ENCODE data around the gene ATP6V0B.

ATP6V0B gene

GRCh38 chr1:43944860-43945259 lies 29.9 kb upstream of the ATP6V0B start:
- in situ Hi-C loops (cut with HindIII; ENCODE audit: low sequenced_read_pairs) = loop anchor here (25.0 kb wide), 1 partner anchor 708 kb away; no protein-coding TSS in a partner anchor

- in situ Hi-C loops (cut with HindIII; ENCODE audit: low sequenced_read_pairs) = loop anchor here (25.0 kb wide), 1 partner anchor 708 kb away; no protein-coding TSS in a partner anchor
Observed at GRCh38 chr1:43945674-43946235, 29.0 kb upstream of the ATP6V0B start.

GRCh38 chr1:43946236-43947060 lies 28.3 kb upstream of the ATP6V0B start, which contains the start of gene IPO13:
Gene IPO13 (plus strand): TSS chr1:43946950. CDS start chr1:43947601, 651 bp downstream.
- in situ Hi-C loops (cut with HindIII; ENCODE audit: low sequenced_read_pairs) = loop anchor here (25.0 kb wide), 1 partner anchor 709 kb away; no protein-coding TSS in a partner anchor

GRCh38 chr1:43947061-43947873 lies 27.5 kb upstream of the ATP6V0B start:
- in situ Hi-C loops (cut with HindIII; ENCODE audit: low sequenced_read_pairs) = loop anchor here (25.0 kb wide), 1 partner anchor 710 kb away; no protein-coding TSS in a partner anchor

GRCh38 chr1:43947874-43948437 lies 26.8 kb upstream of the ATP6V0B start:
- in situ Hi-C loops (cut with HindIII; ENCODE audit: low sequenced_read_pairs) = loop anchor here (25.0 kb wide), 1 partner anchor 711 kb away; no protein-coding TSS in a partner anchor

- in situ Hi-C loops (cut with HindIII; ENCODE audit: low sequenced_read_pairs) = loop anchor here (5.0 to 25.0 kb wide), 2 partner anchors 43 to 712 kb away; partner anchors contain the start of gene CCDC24
Observed at GRCh38 chr1:43949678-43950077, 25.1 kb upstream of the ATP6V0B start.

GRCh38 chr1:43951021-43951985 lies 23.5 kb upstream of the ATP6V0B start:
- in situ Hi-C loops (cut with HindIII; ENCODE audit: low sequenced_read_pairs) = loop anchor here (5.0 kb wide), 1 partner anchor 41 kb away; the partner anchor contains the start of gene CCDC24

GRCh38 chr1:43952731-43953346 lies 21.9 kb upstream of the ATP6V0B start:
- in situ Hi-C loops (cut with HindIII; ENCODE audit: low sequenced_read_pairs) = loop anchor here (5.0 kb wide), 1 partner anchor 39 kb away; the partner anchor contains the start of gene CCDC24

- in situ Hi-C loops (cut with HindIII; ENCODE audit: low sequenced_read_pairs) = loop anchor here (5.0 kb wide), 1 partner anchor 39 kb away; the partner anchor contains the start of gene CCDC24
Observed at GRCh38 chr1:43953361-43953760, 21.4 kb upstream of the ATP6V0B start.

- in situ Hi-C loops (cut with HindIII; ENCODE audit: low sequenced_read_pairs) = loop anchor here (5.0 kb wide), 1 partner anchor 38 kb away; the partner anchor contains the start of gene CCDC24
Observed at GRCh38 chr1:43954036-43954435, 20.7 kb upstream of the ATP6V0B start.

- in situ Hi-C loops (cut with HindIII; ENCODE audit: low sequenced_read_pairs) = no loop called here
Observed at GRCh38 chr1:43956234-43956633, 18.5 kb upstream of the ATP6V0B start.

- in situ Hi-C loops (cut with HindIII; ENCODE audit: low sequenced_read_pairs) = no loop called here
Observed at GRCh38 chr1:43957407-43958040, 17.2 kb upstream of the ATP6V0B start.

- in situ Hi-C loops (cut with HindIII; ENCODE audit: low sequenced_read_pairs) = no loop called here
Observed at GRCh38 chr1:43958351-43959255, 16.2 kb upstream of the ATP6V0B start.

GRCh38 chr1:43960798-43961197 lies 14.0 kb upstream of the ATP6V0B start:
- in situ Hi-C loops (cut with HindIII; ENCODE audit: low sequenced_read_pairs) = no loop called here

- in situ Hi-C loops (cut with HindIII; ENCODE audit: low sequenced_read_pairs) = no loop called here
Observed at GRCh38 chr1:43961692-43962091, 13.1 kb upstream of the ATP6V0B start.

- in situ Hi-C loops (cut with HindIII; ENCODE audit: low sequenced_read_pairs) = no loop called here
Observed at GRCh38 chr1:43962324-43962723, 12.4 kb upstream of the ATP6V0B start.

GRCh38 chr1:43963006-43963405 lies 11.8 kb upstream of the ATP6V0B start:
- in situ Hi-C loops (cut with HindIII; ENCODE audit: low sequenced_read_pairs) = no loop called here

Measured in endothelial cell of hepatic sinusoid (primary cell).